NCI-H187 (cell line): ENCODE data around the gene NTSR2.

Experiments used
- DNase-seq, 2 experiments: peaks; one replicate each; lab custom pipeline; 2025; lab: John Stamatoyannopoulos, UW

The NTSR2 gene

DNA sequence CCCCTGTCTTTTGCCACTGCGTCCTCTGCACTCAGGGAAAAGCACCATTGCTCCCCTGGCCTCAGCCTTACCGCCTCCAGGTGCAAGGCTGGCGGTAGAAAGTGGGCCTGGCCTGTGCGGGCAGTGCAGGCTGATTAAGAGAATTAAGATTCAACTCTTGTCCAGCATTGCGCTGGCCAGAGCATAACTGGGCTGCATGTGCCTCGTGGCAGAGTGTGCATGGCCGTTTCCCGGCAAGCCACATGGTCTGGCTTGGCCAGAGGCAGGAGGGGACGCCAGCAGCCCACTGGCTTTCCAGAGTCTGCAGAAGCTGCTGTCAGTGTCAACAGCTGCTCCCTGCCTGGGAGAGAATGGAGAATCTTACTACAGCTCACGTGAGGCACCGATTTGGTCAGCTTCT is 12.3 kb downstream of the NTSR2 start:
- DNase-seq = no peak

DNA sequence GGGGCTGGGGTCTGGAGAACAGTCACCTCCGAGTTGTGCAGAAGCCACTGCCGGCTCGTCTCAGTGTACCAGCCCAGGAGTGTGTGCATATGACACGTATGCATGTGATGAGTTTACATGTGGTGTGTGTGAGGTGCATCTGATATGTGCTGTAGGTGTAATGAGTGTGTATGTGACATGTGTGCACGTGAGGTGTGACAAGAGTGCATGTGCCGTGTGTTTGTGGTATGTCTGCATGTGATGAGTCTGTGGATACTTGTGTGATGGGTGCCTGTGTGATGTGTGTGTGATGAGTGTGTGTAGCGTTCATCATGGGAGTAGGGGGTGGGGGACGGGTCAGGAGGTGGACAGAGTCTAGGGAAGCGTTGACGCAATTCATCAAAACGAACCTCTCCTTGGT is 12.8 kb downstream of the NTSR2 start:
- no peak for DNase-seq

DNA sequence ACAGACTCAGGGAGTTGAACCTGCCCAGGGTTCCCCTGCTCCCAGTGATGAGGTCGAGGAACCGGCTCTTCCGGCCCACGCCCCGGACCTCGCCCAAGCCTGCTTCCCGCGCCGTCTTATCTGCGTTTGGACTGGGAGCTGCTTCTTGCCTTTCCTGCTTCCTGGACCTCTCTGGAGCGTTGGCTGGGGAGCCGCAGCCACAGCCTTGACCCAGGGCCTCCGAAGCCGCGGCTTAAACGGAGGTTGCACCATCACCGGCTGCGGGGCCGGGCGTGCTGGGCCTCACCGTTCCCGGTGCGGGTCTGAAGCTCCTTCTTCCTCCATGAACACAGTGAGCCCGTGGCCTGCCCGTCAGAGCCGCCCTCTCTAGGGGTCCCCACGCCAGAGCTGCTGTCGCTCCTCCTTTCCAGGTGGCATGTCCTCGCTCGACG is 13.3 kb downstream of the NTSR2 start:
- DNase-seq = no peak

DNA sequence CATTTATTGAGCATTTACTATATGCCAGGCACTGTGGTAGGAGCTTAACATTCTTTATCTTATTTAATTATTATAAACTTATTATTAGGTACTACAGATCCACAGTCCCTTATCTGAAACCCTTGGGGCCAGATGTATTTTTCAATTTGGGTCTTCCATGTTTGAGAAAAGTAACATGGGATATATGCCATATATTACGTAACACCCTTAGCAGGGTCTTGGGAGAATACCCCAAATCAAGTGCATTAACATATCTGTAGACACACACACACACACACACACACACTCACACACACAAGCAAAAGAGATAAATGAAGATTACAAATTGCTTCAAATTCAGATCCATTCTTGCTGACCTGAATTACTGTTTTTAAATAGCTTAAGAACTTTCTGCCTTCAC is 13.7 kb downstream of the NTSR2 start:
- DNase-seq = no peak

DNA sequence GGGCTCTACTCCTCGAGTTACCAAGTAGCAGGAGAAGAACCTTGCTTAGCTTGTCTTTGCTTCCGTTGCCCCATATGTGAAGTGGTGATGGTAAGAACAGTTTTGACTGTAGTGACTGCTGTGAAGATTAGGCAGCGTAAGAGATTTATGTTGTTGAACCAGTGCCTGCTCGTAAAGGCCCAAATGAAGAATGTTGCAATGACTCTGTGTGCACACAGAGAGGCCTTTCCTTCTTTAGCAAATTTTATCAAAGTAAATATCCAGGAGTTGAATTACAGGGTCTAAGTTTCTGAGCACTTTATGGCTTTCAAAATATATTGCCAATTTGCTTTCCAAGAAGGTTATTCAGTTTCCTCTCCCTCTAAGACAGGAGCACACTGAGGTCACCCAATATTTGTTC is 14.5 kb downstream of the NTSR2 start:
- DNase-seq = no peak

DNA sequence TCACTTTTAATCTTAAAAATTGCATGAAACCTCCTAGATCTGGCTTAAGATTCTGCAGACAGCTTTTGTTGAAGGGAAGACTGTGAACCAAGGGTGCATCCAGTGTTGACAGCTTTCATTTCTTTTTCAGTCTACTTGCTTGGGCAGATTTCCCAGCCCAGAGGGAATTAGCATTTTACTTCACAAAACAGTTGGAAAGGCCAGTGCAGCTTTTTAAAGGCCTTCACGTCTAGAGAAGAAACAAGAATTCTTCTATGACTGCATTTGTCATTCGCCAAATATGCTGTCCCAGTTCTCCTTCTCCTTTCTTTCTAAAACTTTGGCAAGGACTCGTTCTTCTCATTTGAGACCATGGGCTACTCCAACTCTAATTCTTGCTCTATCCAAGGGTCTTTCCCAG is 17.4 kb downstream of the NTSR2 start:
- DNase-seq = no peak

DNA sequence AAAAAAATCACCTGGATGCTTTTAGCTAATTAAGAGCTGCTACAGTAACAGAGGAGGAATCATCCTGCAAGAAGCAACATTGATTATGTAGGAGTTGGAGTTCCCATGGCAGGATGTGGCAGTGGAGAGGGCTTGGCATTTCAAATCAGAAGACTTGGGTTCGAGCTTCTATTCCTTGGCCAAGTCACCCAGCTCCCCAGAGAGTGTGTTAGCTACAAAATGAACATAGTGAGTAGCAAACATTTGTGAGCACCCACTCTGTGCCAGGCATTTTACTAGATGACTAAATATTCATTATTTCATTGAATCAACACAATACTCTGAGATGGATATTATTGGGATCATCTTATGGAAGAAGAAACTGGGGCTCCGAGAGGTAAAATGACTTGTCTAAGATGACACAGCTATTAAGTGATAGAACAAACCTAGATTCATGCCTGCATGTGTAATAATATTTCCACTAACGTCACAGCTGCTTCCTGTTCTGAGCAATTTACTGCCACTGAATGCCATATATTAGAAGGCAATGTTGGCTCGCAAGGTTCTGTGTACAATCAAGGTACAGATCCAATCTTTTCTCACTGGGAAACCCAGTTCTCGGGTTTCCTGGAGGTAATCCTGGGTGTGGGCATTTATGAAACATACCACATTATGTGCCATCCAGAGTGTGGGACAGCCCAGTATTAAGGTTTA is 18.0 kb downstream of the NTSR2 start:
- no peak for DNase-seq

DNA sequence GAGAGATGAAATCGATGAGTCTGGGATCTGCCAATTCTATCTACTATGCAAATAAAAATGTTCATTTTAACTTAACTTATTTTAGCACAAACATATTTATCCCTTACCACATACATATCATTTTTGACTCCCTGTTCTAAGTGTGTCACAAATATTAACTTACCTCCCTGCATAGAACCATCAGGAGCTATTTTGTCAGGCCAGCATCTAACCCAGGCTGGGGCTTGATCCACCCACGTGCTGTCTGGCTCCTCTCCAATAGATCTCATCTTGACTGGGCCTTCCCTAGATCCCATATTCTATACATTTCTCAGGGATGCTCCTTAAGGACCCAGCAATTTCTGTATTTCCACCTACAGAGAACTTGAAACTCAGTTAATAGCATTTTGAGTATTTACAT is 20.9 kb downstream of the NTSR2 start:
- DNase-seq = no peak

DNA sequence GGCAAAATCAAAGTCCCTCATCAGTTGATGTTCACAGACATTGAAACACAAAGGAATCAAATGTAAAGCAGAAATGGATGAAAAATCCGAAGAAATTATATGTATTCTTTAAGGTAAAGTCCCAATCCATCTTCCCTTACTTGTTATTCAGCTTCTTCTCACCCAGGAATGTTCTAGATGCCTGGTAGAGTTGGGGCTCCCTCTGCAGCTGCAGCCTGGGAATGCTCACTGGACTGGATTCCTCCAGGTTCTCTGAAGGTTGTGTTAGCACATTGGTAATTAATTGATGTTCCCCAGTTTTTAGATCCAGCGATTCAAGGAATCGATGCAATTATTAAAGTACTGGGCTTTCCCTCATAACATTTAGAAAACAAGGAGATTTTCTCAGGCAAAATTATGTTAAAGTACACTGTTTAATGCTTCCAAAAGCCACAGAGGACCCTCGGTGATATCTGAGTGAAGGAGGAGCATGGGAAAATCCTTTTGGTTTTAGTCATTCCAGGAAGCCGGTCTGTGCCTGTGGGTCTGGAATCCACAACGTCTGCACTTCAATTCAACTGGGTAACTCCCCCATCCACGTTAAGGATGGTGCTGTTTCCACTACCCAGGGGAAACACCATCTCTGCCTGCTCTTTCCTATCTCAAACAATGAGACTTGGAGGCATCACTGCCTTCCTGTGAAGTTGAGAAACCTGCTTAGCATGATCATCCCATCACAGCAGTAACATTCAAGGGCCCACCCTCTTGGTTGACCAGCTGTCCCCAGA is 22.0 kb downstream of the NTSR2 start:
- no peak for DNase-seq

DNA sequence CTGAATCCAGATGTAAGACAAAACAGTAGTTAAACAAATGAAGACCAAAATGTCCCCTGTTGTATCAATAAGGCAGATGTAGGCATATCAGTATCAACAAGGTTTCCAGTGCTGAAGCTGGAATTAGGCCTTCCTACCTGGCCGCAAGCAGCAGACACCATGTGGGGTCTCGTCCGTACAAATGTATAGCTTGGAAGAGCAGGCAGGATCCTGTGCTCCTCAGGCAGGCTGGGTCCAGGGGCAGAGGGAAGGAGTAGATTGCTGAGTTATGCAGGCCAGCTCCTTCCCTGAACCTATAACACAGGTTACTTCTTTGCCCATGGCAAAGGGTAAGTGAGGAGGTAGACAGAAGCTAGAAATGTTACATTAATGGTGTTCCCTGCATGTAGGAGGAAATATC is 23.5 kb downstream of the NTSR2 start:
- DNase-seq = no peak

DNA sequence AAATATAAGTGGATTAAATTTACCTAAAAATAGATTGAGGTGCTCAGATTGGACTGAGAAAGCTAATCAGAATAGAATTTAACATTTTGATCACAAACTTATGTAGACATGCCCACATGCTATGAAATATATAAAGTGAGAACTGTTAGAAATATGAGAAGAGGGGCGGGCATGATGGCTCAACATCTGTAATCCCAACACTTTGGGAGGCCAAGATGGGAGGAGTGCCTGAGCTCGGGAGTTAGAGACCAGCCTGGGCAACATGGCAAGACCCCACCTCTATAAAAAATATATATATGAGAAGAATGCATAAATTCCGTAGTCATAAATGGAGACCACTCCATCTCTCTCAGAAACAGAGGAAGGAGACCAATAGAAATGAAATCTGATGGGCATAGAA is 25.7 kb downstream of the NTSR2 start:
- DNase-seq = no peak

DNA sequence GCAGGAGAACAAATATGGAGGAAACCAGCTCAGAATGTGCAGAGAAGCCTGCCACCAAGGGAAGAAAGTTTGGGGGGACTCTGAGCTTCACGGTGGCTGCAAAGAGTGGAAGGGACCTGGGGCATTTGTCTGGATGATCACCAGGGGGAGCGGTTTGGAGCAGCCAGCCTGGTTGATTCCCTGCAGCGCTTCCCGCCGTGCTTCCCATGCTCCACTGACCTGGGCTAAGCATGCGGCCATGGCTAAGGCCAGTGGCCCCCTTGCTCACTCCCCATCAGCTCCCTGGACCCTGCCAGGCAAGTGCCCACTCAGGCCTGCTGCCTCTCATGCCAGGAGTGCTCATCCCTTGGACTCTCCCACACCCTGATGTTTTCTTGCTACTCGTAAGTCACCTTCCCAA is 27.0 kb downstream of the NTSR2 start:
- DNase-seq = no peak

DNA sequence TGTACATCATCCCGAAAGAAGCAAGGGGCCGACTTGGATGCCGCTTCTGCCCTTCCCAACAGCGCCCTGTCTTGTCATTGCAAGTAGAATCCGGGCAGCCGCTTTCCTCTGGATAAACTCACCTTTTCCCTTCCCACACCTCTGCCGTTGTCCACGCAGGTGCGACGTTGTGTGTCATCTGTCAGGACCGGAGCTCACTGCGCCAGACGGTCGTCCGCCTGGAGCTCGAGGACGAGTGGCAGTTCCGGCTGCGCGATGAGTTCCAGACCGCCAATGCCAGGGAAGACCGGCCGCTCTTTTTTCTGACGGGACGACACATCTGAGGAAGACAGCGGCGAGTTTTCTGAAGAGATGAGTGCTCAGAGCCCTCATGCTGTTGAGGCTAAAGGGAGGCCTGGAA is 29.9 kb downstream of the NTSR2 start:
- DNase-seq = no peak

DNA sequence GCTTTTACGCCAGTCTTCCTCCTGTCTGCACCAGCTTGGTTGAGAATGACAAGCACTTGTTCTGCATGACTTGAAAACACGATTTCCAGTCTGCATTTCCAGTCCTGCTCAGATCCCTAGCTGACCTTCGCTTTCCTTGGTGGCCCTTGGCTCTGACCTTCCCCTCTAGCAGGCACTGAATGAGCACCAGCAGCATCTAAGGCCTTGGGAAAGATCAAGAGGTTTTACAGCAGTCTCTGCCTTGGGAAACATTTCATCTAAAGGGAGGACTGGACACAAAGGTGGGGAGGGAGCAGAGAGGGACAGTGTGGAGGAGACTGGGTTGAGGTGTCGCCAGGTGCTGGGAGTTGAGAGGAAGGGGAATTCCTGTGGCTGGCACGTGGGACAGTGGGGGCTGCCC is 30.5 kb downstream of the NTSR2 start:
- no peak for DNase-seq

DNA sequence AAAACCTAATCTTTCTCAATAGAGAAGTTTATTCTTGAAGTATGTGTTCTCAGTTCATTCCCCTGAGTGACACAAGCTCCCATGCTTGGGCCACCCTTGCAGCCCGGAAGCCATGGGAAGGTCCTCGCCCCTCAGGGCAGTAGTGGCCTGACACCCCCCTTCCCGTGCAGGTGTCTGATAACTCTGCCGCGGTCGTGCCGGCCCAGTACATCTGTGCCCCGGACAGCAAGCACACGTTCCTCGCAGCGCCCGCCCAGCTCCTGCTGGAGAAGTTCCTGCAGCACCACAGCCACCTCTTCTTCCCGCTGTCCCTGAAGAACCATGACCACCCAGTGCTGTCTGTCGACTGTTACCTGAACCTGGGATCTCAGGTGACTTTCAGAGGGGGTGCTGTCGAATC is 32.4 kb downstream of the NTSR2 start:
- DNase-seq = no peak

DNA sequence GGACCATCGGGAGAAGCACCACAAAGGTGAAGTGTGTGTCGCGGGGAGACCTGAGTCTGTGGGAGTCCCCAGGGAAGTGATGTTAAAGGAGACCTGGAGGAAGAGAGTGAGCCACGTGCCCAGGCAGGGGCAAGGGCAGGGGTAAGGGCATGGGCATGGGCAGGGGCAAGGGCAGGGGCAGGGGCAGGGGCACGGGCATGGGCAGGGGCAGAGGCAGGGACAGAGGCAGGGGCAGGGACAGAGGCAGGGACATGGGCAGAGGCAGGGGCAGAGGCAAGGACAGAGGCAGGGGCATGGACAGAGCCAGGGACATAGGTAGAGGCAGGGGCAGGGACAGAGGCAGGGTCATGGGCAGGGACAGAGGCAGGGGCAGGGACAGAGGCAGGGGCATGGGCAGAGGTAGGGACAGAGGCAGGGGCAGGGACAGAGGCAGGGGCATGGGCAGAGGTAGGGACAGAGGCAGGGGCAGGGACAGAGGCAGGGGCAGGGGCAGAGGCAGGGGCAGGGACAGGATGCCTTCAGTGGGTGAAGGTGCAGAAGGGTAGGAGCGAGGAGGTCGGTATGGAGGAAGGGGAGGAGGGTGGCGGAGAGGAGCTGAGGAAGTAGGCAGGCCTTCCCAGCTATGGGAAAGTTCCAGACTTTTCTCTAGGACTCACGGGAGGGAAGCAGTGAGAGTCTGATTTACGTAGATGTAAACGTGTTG is 33.3 kb downstream of the NTSR2 start:
- DNase-seq = no peak

DNA sequence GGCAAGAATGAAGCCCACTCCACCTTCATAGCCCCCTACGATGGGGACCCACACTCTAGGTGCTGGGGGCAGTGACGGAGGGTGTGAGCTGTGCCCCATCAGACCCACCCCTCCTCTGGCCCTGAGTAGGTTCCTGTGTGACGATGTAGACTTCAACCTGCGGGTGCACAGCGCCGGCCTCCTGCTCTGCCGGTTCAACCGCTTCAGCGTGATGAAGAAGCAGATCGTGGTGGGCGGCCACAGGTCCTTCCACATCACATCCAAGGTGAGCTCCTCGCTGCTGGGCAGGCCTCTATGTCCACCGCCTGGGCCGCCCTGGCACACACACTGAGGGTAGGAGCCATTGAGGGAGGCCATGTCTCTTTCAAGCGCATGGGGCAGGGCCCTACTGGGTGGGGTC is 34.9 kb downstream of the NTSR2 start:
- DNase-seq = no peak

DNA sequence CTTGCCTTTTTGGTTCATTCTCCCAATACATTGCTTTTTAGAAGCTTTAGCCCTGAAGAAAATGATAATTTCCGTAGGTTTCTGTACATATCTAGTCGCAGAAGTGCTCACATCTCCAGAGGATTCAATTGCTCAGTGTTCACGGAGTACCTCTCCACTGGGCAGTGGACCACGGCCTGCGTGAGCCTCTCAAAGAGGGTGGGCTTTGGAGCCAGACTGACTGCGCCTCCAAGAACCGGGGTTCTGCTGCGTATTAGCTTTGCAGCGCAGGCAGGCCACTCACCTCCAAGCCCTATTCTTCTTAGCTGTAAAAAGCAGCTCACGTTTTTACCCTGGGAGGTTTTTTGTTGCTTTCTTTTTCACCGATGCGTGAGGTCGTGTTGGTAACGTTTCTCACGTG is 35.4 kb downstream of the NTSR2 start:
- no peak for DNase-seq

DNA sequence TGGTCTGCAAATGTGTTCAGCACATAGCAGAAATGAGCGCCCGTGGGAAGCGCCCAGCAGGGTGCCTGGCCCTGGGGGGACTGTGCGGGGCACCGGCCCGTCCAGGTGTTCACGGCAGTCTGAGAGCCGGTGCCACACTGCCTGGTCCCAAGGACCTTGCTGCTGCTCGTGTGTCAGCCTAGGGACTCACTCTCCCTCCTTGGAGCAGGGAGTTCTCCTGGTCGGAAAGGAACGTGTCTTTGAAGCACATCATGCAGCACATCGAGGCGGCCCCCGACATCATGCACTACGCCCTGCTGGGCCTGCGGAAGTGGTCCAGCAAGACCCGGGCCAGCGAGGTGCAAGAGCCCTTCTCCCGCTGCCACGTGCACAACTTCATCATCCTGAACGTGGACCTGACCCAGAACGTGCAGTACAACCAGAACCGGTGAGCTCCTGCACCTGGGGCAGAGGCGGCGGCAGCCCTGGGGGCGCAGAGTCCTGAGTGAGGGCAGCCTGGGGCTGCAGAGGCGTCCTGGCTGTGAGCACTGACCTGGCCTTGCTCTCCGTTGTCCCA is 36.0 kb downstream of the NTSR2 start:
- no peak for DNase-seq

DNA sequence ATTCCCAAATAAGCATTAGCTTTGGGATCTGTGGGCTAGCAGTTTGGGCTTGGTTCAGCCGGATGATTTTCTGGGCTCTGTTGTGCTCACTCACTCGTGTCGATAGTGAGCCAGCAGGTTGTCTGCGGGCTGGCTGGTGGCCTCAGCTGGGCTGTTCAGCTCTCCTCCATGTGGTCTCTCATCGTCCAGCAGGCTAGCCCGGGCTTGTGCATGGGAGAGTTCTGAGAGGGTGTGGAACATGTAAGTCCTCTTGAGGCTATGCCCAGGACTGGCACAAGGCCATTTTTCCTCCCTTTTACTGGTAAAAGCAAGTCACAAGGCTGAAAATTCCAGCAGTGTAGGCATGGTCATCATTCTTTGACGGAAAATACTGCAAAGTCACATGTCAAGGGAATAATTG is 38.5 kb downstream of the NTSR2 start:
- DNase-seq = no peak

DNA sequence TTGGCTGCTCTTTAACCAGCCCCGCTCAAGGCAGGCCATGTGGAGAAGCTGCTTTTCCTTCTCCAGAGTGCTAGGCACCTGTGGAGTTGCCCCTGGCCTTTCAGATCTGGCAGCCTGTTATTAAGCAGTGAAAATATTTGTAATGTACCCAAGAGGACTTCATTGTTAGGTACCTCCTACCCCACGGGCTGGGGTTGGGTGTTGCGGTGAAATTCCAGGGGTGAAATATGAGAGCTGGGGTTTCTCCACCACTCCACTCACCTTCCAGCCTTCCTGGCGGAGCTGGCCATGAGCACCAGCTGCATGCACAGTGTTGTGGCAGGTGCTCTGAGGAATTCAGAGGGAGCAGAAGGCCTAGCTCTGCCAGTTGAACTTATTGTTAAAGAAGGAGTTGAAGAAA is 39.1 kb downstream of the NTSR2 start:
- no peak for DNase-seq

DNA sequence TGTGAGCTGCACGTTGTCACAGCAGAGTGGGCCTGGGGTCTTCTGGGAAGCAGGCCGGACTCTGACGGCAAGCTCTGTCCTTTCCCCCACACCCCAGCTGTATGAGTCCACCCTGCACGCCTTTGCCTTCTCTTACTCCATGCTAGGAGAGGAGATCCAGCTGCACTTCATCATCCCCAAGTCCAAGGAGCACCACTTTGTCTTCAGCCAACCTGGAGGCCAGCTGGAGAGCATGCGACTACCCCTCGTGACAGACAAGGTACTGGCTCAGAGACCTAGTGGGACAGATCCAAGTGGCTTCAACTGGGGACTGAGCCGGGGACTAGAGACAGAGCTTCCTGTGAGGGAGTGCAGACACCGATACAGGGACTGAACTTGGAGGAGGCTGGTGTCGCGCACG is 40.1 kb downstream of the NTSR2 start:
- no peak for DNase-seq

DNA sequence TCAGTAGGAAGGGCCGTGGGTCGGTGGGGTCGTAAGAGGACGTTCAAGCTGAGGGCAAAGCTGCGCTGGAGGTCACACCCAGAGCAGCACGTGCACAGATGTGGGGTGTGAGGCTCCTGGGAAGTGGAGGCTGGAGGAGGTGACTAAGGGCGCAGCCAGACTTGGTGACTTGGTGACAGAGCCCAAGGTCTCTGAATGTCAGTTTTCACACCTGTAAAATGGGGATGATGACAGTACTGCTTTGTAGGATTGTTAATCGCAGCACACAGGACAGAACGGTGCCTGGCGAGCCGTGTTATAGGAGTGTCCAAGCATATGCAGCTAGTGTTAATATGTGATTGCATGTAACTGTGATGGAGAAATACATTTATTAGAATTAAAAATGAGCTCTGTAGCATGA is 40.8 kb downstream of the NTSR2 start:
- no peak for DNase-seq
